ENCODE measurements around the gene EZH1. TPM values are rescaled to one million over a fixed set of nuclear protein-coding genes. Genes with fewer than 3 reads are reported as not detected.
"Not testable (repeated sequence)": the region's sequence is repeated elsewhere in the genome, so short reads cannot be mapped to it uniquely, and the experiment has no call there.

EZH1 gene
- total and polyA plus RNA-seq, 7 donors, result 5.3 to 68.1 (median 41.5) TPM

- DNase-seq, result no peak
- Histone ChIP-seq H3K4me1 (peaks cover 0 to 20% (median 18%) of the 10 kb centered on the region in 4 donors), H3K4me3 (no peak overlapping the region), H3K27ac (peak overlapping the region in 3 of 4 donors; percentile 26 to 40 (median 27)), H3K9me3 (no peaks in the 10 kb centered on the region), H3K27me3 (no peaks in the 10 kb centered on the region), H3K36me3 (peaks cover 6 to 40% (median 12%) of the 10 kb centered on the region in 4 donors)
- TF ChIP-seq CTCF (IDR thresholded peaks at IDR 0.05), result no peak
- TF ChIP-seq EP300 (IDR thresholded peaks at IDR 0.05), result no peak
- no peak for TF ChIP-seq POLR2AphosphoS5 (IDR thresholded peaks at IDR 0.05)
- no peak for TF ChIP-seq POLR2A (IDR thresholded peaks at IDR 0.05)
- WGBS, 2 donors, result 19 to 57% methylated on average over 7 of the region's 7 CpGs
- intact Hi-C loops (cut with DNase I), result no loop called here
Measured at GRCh38 chr17:42660692-42661345, 84.0 kb downstream of the EZH1 start.

GRCh38 chr17:42659932-42660274 is 84.9 kb downstream of the EZH1 start:
- Histone ChIP-seq H3K4me1 (peaks cover 0 to 20% (median 18%) of the 10 kb centered on the region in 4 donors), H3K4me3 (peak overlapping the region; percentile 55 to 73 (median 61)), H3K36me3 (peaks cover 0 to 31% (median 9%) of the 10 kb centered on the region in 4 donors), H3K27ac (peak overlapping the region; percentile 80 to 91 (median 82))
- H3K27me3 ChIP-seq; DNase-seq; H3K9me3 ChIP-seq; intact Hi-C loops (cut with DNase I): not testable (repeated sequence)
- WGBS, 2 donors, result 67 to 94% methylated on average over 1 to 7 of the region's 14 CpGs

GRCh38 chr17:42659079-42659931 is 85.5 kb downstream of the EZH1 start, which contains the start of gene TUBG2:
Gene TUBG2 (plus strand): TSS chr17:42659284. CDS start chr17:42659504, 220 bp downstream.
- Histone ChIP-seq H3K27me3 (no peaks in the 10 kb centered on the region), H3K27ac (peak within 1 kb of the TSS; percentile 80 to 91 (median 82)), H3K4me1 (peaks cover 0 to 23% (median 21%) of the 10 kb centered on the region in 4 donors), H3K9me3 (no peaks in the 10 kb centered on the region), H3K4me3 (peak within 1 kb of the TSS; percentile 55 to 73 (median 61)), H3K36me3 (peaks cover 0 to 27% (median 9%) of the 10 kb centered on the region in 4 donors)
- no peak for TF ChIP-seq CTCF (IDR thresholded peaks at IDR 0.05)
- TF ChIP-seq EP300 (IDR thresholded peaks at IDR 0.05), result no peak
- TF ChIP-seq POLR2AphosphoS5 (IDR thresholded peaks at IDR 0.05), result peak; percentile 75 to 92 (median 86)
- TF ChIP-seq POLR2A (IDR thresholded peaks at IDR 0.05), result peak; percentile 52 to 66
- peak; percentile 94 for DNase-seq
- 6% methylated on average over 58 to 59 of the region's 59 CpGs for WGBS, 2 donors
- intact Hi-C loops (cut with DNase I), result no loop called here

GRCh38 chr17:42657824-42658588 is 86.8 kb downstream of the EZH1 start:
- no peak for DNase-seq
- peak overlapping the region in 3 of 4 donors; percentile 80 to 91 (median 84) for H3K27ac ChIP-seq
- intact Hi-C loops (cut with DNase I), result no loop called here

More at GRCh38 chr17:42657824-42658588, 86.8 kb downstream of the EZH1 start:
- Histone ChIP-seq H3K4me1 (peaks cover 0 to 32% (median 30%) of the 10 kb centered on the region in 4 donors), H3K36me3 (peaks cover 0 to 14% (median 7%) of the 10 kb centered on the region in 4 donors), H3K4me3 (no peak overlapping the region), H3K9me3 (no peaks in the 10 kb centered on the region), H3K27me3 (no peaks in the 10 kb centered on the region)
- TF ChIP-seq POLR2AphosphoS5 (IDR thresholded peaks at IDR 0.05) (no peak), CTCF (IDR thresholded peaks at IDR 0.05) (no peak), EP300 (IDR thresholded peaks at IDR 0.05) (no peak), POLR2A (IDR thresholded peaks at IDR 0.05) (no peak)
- 86 to 89% methylated on average over 9 of the region's 9 CpGs for WGBS, 2 donors

Measured in sigmoid colon (tissue), 7 donors.